ENCODE data around the gene CTNS. TPM values are rescaled to one million over a fixed set of nuclear protein-coding genes. Genes with fewer than 3 reads are reported as not detected.

The CTNS gene
- total RNA-seq, 1 donor from 2014 or later = 17.2 TPM

DNA sequence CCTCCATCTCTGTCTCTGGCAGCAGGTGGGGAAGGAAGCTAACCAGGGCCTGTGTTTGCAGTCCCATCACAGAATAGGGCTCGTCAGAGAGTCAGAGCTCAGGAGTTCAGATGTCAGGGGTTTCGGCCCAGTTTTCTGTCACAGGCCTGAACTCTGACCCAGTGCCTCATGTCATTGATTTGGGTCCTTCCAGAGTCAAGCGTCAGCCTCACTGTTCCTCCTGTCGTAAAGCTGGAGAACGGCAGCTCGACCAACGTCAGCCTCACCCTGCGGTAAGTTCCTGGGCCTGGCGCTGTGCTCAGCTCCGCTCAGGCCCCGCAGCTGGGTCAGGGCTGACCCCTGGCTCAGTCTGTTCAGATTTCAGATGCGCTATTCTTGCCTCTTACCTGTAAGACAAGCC is 10.7 kb downstream of the CTNS start:
- H3K27me3 Mint-ChIP-seq (ENCODE audit: unreplicated experiment) = no peaks in the 10 kb centered on the region
- TF ChIP-seq, protein P1, sequence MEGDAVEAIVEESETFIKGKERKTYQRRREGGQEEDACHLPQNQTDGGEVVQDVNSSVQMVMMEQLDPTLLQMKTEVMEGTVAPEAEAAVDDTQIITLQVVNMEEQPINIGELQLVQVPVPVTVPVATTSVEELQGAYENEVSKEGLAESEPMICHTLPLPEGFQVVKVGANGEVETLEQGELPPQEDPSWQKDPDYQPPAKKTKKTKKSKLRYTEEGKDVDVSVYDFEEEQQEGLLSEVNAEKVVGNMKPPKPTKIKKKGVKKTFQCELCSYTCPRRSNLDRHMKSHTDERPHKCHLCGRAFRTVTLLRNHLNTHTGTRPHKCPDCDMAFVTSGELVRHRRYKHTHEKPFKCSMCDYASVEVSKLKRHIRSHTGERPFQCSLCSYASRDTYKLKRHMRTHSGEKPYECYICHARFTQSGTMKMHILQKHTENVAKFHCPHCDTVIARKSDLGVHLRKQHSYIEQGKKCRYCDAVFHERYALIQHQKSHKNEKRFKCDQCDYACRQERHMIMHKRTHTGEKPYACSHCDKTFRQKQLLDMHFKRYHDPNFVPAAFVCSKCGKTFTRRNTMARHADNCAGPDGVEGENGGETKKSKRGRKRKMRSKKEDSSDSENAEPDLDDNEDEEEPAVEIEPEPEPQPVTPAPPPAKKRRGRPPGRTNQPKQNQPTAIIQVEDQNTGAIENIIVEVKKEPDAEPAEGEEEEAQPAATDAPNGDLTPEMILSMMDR (IDR thresholded peaks at IDR 0.05; ENCODE audit: partially characterized antibody, unreplicated experiment) = no peak
- no peaks in the 10 kb centered on the region for H3K36me3 Mint-ChIP-seq (ENCODE audit: unreplicated experiment)
- no peak for DNase-seq
- H3K4me1 Mint-ChIP-seq (ENCODE audit: low read depth, unreplicated experiment) = no peaks in the 10 kb centered on the region
- no peak overlapping the region for H3K4me3 Mint-ChIP-seq (ENCODE audit: unreplicated experiment)
- H3K27ac Mint-ChIP-seq (ENCODE audit: unreplicated experiment) = no peak overlapping the region
- peaks cover 5% of the 10 kb centered on the region for H3K9me3 Mint-ChIP-seq (ENCODE audit: unreplicated experiment)

DNA sequence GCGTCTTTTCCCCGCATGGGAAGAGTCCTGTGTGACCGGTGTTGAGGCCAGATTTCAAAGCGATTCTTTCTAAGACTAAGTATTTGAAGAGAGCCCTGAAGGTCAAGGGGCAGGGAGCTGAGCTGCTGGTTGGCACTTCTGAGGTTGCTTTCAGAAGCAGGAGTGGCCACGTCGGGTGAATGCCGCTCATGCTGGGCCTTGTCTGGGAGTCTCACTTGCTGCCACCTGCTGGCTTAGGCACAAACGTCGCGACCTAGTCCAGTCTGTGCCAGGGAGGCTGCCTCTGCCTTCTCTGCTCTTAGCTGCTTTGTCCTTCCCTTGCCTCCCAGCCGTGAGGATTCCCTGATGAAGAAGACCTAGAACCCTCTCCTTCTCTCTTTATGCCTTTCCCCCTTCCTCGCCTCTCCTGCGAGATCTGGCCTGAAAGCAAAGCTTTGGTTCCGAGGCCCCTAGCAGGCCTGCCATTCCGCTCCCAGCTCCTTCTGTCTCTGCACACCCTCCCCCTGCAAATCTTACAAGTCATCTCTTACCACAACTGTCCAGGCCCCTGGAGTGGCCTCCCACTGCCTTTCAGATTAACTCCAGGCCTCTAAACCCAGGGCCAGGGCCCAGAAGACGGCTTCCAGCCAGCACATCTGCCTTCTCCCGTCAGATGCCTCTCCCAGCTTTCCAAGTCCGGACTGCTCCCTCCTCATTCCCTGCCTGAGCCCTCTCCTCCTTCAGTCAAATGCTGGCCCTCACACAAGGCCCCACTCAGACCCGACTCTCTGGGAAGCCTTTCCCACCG is 11.4 kb downstream of the CTNS start:
- H3K27me3 Mint-ChIP-seq (ENCODE audit: unreplicated experiment) = no peaks in the 10 kb centered on the region
- TF ChIP-seq, protein P1 (IDR thresholded peaks at IDR 0.05; ENCODE audit: partially characterized antibody, unreplicated experiment) = peak; percentile 35
- H3K27ac Mint-ChIP-seq (ENCODE audit: unreplicated experiment) = peak overlapping the region; percentile 78
- peaks cover 5% of the 10 kb centered on the region for H3K9me3 Mint-ChIP-seq (ENCODE audit: unreplicated experiment)
- peak; percentile 80 for DNase-seq
- H3K4me3 Mint-ChIP-seq (ENCODE audit: unreplicated experiment) = no peak overlapping the region
- no peaks in the 10 kb centered on the region for H3K4me1 Mint-ChIP-seq (ENCODE audit: low read depth, unreplicated experiment)
- H3K36me3 Mint-ChIP-seq (ENCODE audit: unreplicated experiment) = no peaks in the 10 kb centered on the region

DNA sequence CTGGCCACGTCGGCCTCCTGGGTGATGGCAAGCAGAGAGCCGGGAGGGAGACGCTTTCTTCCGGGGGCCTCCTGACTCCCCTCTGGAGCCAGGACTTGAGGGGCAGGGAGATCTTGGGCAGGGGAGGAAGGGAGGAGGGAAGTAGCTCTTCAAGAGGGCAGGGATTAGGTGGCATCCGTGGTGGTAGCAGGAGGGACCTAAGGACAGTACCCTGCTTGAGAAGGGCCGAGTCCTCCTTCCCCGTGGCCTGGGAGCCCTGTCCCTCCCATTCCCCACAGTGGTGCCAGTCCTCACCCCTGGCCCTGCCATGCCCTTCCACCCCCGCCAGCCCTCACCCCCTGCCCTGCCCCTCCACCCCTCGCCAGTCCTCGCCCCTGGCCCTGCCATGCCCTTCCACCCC is 19.2 kb downstream of the CTNS start:
- no peak overlapping the region for H3K27ac Mint-ChIP-seq (ENCODE audit: unreplicated experiment)
- no peaks in the 10 kb centered on the region for H3K36me3 Mint-ChIP-seq (ENCODE audit: unreplicated experiment)
- no peaks in the 10 kb centered on the region for H3K4me1 Mint-ChIP-seq (ENCODE audit: low read depth, unreplicated experiment)
- no peak overlapping the region for H3K4me3 Mint-ChIP-seq (ENCODE audit: unreplicated experiment)
- H3K27me3 Mint-ChIP-seq (ENCODE audit: unreplicated experiment) = peaks cover 8% of the 10 kb centered on the region
- H3K9me3 Mint-ChIP-seq (ENCODE audit: unreplicated experiment) = no peaks in the 10 kb centered on the region
- no peak for DNase-seq
- TF ChIP-seq, protein P1 (IDR thresholded peaks at IDR 0.05; ENCODE audit: partially characterized antibody, unreplicated experiment) = no peak

DNA sequence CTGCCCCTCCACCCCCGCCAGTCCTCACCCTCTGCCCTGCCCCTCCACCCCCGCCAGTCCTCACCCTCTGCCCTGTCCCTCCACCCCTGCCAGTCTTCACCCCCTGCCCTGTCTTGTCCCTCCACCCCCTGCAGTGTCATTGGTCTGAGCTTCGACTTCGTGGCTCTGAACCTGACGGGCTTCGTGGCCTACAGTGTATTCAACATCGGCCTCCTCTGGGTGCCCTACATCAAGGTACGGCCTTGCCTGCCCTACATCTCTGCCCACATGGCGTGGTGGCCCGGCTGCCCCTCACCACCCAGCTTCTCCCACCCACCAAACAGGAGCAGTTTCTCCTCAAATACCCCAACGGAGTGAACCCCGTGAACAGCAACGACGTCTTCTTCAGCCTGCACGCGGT is 19.8 kb downstream of the CTNS start:
- Mint-ChIP-seq H3K27ac (ENCODE audit: unreplicated experiment) (no peak overlapping the region), H3K27me3 (ENCODE audit: unreplicated experiment) (peaks cover 8% of the 10 kb centered on the region), H3K9me3 (ENCODE audit: unreplicated experiment) (no peaks in the 10 kb centered on the region), H3K4me1 (ENCODE audit: low read depth, unreplicated experiment) (no peaks in the 10 kb centered on the region), H3K4me3 (ENCODE audit: unreplicated experiment) (no peak overlapping the region), H3K36me3 (ENCODE audit: unreplicated experiment) (no peaks in the 10 kb centered on the region)
- TF ChIP-seq, protein P1 (IDR thresholded peaks at IDR 0.05; ENCODE audit: partially characterized antibody, unreplicated experiment) = no peak
- DNase-seq = no peak

DNA sequence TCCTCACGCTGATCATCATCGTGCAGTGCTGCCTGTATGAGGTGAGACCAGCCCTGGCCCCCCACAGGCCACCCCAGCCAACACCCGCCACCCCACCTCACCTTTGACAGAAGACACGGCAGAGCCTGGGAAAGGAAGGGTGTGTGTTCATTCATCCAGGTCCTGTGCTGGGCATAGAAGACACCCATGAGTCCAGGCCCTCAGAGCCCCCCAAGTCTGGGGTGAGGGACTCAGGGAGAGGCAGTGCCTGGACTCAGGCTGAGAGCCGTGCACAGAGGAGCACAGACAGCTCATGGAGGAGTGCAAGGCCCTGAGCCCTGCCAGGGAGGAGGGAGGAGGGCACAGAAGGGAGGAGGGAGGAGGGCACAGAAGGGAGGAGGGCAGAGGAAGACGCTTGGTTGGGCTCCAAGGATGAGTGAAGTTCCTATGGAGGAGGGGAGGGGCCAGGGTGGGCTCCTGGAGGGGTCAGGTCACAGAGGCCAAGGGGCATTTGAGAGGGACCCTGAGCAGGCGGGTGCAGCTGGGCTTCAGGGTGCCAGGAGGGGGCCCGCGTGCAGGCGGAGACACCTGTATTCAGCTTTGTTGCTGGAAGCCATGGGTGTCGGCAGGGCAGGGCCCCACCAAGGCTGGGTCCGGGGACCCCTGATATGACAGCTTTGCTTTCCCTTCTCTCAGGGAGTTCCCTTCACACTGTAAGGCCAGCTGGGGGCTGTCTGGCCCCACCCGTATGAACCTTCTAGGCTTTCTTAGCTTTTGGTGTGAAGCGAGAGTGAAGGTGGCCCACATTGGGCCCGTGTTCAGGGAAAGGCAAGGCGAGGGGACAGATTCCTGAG is 20.4 kb downstream of the CTNS start:
- TF ChIP-seq, protein P1 (IDR thresholded peaks at IDR 0.05; ENCODE audit: partially characterized antibody, unreplicated experiment) = no peak
- Mint-ChIP-seq H3K4me3 (ENCODE audit: unreplicated experiment) (no peak overlapping the region), H3K9me3 (ENCODE audit: unreplicated experiment) (no peaks in the 10 kb centered on the region), H3K36me3 (ENCODE audit: unreplicated experiment) (no peaks in the 10 kb centered on the region), H3K4me1 (ENCODE audit: low read depth, unreplicated experiment) (no peaks in the 10 kb centered on the region), H3K27ac (ENCODE audit: unreplicated experiment) (no peak overlapping the region), H3K27me3 (ENCODE audit: unreplicated experiment) (peaks cover 8% of the 10 kb centered on the region)
- DNase-seq = no peak
